Measurements from ENCODE around the gene TNFRSF12A.

The TNFRSF12A gene

DNA sequence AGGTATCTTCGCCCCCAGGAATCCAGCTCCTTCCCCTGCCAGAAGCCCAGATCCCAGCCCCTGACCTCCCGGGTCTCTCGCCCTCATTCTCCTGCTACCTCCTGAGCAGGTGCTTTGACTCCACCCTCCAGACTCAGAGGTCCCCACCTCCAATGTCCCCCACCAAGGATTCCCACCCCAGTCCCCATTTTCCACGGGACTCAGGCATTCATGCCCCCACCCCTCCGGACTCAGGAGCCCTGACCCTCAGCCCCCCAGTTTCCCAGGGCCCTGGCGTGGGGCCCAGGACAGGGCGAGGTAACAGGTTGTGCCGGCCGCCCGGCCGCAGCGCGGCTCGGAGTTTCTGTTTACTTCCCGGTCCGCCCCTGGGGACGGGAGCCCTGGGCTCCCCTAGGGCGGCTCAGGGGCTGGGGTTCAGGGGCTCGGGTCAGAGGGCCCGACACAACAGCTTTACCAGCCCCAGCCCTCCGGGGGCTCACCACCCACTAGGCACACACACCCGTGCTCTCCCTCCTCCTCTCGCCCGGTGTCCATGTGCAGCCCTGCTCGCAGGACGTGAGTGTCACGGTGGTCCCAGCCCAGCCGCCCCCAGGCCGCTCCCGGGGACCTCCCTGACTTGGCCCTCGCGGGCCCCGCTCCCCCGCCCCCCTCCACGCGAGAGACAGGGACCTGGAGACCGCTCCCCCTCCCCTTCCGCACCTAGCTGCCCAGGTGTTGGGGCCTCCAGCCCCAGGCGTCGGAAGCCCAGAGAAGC lies 16.0 kb downstream of the TNFRSF12A start:
- Histone ChIP-seq H3K4me3 (ENCODE audit: insufficient read depth, low read depth, low read length) (no peak overlapping the region), H3K27ac (ENCODE audit: insufficient read depth, low read depth, low read length, poor library complexity, severe bottlenecking) (no peak overlapping the region), H3K4me1 (ENCODE audit: control insufficient read depth, insufficient read depth, low read length) (no peaks in the 10 kb centered on the region), H3K9me3 (ENCODE audit: control insufficient read depth, low read length) (no peaks in the 10 kb centered on the region), H3K36me3 (ENCODE audit: control insufficient read depth, insufficient read depth, low read length) (no peaks in the 10 kb centered on the region), H3K27me3 (ENCODE audit: control insufficient read depth, insufficient read depth, low read length, poor library complexity, severe bottlenecking) (peaks cover 74% of the 10 kb centered on the region)
- WGBS, 2 experiments: 9 to 10% methylated on average over 40 of the region's 40 CpGs

DNA sequence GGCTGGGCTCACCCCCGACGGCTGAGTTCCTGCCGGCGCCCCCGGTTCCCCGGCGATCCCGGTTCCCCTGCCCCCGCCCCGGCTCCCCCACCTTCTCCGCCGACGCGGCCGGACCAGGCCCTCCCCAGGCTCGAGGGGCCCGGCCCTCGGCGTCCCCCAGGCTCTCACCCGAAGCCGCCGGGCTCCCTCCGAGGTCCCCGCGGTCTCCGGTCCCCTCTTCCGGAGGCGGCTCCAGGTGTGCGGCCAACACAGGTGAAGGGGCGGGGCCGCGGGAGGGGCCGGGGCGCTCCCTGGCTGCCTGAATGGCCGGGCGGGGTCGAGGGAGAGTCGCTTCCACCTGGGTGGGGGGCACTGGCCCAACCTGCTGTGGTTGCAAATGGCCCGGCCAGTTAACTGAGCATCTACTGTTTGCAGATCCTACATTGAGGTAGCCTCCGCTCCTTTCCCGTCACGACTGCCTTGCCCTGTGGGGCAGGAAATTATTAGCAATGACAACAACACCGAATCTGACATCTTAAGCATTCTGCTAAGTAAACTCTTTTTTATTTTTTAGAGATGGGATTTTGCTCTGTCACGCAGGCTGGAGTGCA lies 16.7 kb downstream of the TNFRSF12A start, which contains the start of gene BICDL2:
TSS of gene BICDL2 (minus strand) at position 219 of the 590 bp plus-strand sequence. CDS start 1,448 bp downstream, outside the sequence.
- H3K9me3 ChIP-seq (ENCODE audit: control insufficient read depth, low read length): no peaks in the 10 kb centered on the region
- H3K27ac ChIP-seq (ENCODE audit: insufficient read depth, low read depth, low read length, poor library complexity, severe bottlenecking): no peak within 1 kb of the TSS
- H3K4me1 ChIP-seq (ENCODE audit: control insufficient read depth, insufficient read depth, low read length): no peaks in the 10 kb centered on the region
- WGBS, 2 experiments: 10% methylated on average over 44 of the region's 44 CpGs
- H3K36me3 ChIP-seq (ENCODE audit: control insufficient read depth, insufficient read depth, low read length): no peaks in the 10 kb centered on the region
- H3K4me3 ChIP-seq (ENCODE audit: insufficient read depth, low read depth, low read length): no peak within 1 kb of the TSS
- peaks cover 73% of the 10 kb centered on the region for H3K27me3 ChIP-seq (ENCODE audit: control insufficient read depth, insufficient read depth, low read length, poor library complexity, severe bottlenecking)

DNA sequence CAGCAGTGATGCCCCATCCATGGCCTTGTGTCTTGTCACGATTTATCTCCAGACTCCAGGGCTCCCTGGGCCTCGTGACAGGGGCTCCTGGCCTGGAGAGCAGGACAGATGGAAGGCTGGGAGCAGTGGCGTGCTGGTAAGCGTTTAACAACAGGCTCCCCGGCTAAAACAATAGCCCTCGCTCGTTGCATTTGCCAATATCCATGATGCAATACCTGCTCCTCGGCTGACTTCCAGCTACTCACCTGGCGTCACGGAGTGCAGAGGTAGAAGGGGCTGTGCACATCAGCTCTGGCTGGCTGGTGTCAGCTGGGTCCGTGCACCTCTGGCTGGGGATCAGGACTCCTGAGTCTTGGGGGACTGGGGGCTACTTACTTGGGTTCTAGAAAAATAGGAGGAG lies 18.1 kb downstream of the TNFRSF12A start:
- no peaks in the 10 kb centered on the region for H3K9me3 ChIP-seq (ENCODE audit: control insufficient read depth, low read length)
- no peaks in the 10 kb centered on the region for H3K4me1 ChIP-seq (ENCODE audit: control insufficient read depth, insufficient read depth, low read length)
- H3K27me3 ChIP-seq (ENCODE audit: control insufficient read depth, insufficient read depth, low read length, poor library complexity, severe bottlenecking): peaks cover 66% of the 10 kb centered on the region
- H3K27ac ChIP-seq (ENCODE audit: insufficient read depth, low read depth, low read length, poor library complexity, severe bottlenecking): no peak overlapping the region
- H3K36me3 ChIP-seq (ENCODE audit: control insufficient read depth, insufficient read depth, low read length): no peaks in the 10 kb centered on the region
- WGBS, 2 experiments: 65 to 69% methylated on average over 11 of the region's 11 CpGs
- H3K4me3 ChIP-seq (ENCODE audit: insufficient read depth, low read depth, low read length): no peak overlapping the region

DNA sequence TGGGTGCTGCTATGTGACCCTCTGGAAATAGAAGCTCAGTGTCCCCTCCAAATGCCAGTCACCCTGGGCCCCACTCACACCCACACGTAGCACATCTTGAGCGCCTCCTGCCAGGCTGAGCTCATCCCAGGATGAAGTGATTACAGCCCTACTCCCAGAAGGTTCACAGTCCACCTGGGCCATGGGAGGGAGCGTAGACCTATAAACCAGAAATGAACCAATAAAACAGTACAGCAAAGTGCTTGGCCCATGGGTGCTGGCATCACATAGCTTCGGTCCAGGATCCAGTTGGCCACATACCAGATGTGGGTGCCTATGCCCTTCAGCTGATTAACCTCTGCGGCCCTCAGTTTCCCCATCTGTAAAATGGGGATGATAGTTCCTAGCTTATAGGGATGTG lies 18.7 kb downstream of the TNFRSF12A start:
- H3K4me3 ChIP-seq (ENCODE audit: insufficient read depth, low read depth, low read length): no peak overlapping the region
- H3K27ac ChIP-seq (ENCODE audit: insufficient read depth, low read depth, low read length, poor library complexity, severe bottlenecking): no peak overlapping the region
- 88 to 90% methylated on average over 5 of the region's 5 CpGs for WGBS, 2 experiments
- H3K4me1 ChIP-seq (ENCODE audit: control insufficient read depth, insufficient read depth, low read length): no peaks in the 10 kb centered on the region
- H3K9me3 ChIP-seq (ENCODE audit: control insufficient read depth, low read length): no peaks in the 10 kb centered on the region
- H3K36me3 ChIP-seq (ENCODE audit: control insufficient read depth, insufficient read depth, low read length): no peaks in the 10 kb centered on the region
- peaks cover 68% of the 10 kb centered on the region for H3K27me3 ChIP-seq (ENCODE audit: control insufficient read depth, insufficient read depth, low read length, poor library complexity, severe bottlenecking)

DNA sequence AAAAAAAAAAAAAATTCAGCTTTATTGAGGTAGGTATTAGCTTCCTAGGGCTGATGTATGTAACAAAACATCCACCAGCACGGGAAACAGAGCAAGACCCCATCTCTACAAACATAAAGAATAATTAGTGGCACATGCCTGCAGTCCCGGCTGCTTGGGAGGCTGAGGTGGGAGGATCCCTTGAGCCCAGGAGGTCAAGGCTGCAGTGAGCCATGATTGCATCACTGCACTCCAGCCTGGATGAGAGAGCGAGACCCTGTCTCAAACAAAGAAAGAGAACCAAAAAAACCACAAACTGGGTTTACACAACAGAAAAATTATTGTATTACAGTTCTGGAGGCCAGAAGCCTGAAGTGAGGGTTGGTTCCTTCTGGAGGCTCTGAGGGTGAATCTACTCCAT lies 22.2 kb downstream of the TNFRSF12A start:
- Histone ChIP-seq H3K4me1 (ENCODE audit: control insufficient read depth, insufficient read depth, low read length) (no peaks in the 10 kb centered on the region), H3K27ac (ENCODE audit: insufficient read depth, low read depth, low read length, poor library complexity, severe bottlenecking) (no peak overlapping the region), H3K4me3 (ENCODE audit: insufficient read depth, low read depth, low read length) (no peak overlapping the region), H3K36me3 (ENCODE audit: control insufficient read depth, insufficient read depth, low read length) (no peaks in the 10 kb centered on the region), H3K9me3 (ENCODE audit: control insufficient read depth, low read length) (no peaks in the 10 kb centered on the region), H3K27me3 (ENCODE audit: control insufficient read depth, insufficient read depth, low read length, poor library complexity, severe bottlenecking) (peaks cover 69% of the 10 kb centered on the region)
- 80 to 94% methylated on average over 3 of the region's 3 CpGs for WGBS, 2 experiments

DNA sequence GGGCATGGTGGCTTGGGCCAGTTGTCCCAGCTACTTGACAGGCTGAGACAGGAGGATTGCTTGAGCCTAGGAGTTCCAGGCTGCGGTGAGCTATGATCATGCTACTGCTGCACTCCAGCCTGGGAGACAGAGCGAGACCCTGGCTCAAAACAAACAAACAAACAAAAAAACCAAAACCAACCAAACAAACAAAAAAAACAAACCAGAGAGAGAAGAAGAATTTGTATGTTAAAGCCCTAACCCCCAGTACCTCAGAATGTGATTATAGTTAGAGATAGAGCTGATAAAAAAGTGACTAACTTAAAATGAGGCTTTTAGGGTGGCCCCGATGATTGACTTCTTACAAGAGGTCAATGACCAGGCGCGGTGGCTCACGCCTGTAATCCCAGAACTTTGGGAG lies 24.5 kb downstream of the TNFRSF12A start:
- peaks cover 64% of the 10 kb centered on the region for H3K27me3 ChIP-seq (ENCODE audit: control insufficient read depth, insufficient read depth, low read length, poor library complexity, severe bottlenecking)
- H3K27ac ChIP-seq (ENCODE audit: insufficient read depth, low read depth, low read length, poor library complexity, severe bottlenecking): no peak overlapping the region
- H3K4me1 ChIP-seq (ENCODE audit: control insufficient read depth, insufficient read depth, low read length): no peaks in the 10 kb centered on the region
- H3K4me3 ChIP-seq (ENCODE audit: insufficient read depth, low read depth, low read length): no peak overlapping the region
- H3K36me3 ChIP-seq (ENCODE audit: control insufficient read depth, insufficient read depth, low read length): no peaks in the 10 kb centered on the region
- no peaks in the 10 kb centered on the region for H3K9me3 ChIP-seq (ENCODE audit: control insufficient read depth, low read length)
- WGBS, 2 experiments: 90 to 93% methylated on average over 5 to 6 of the region's 6 CpGs

DNA sequence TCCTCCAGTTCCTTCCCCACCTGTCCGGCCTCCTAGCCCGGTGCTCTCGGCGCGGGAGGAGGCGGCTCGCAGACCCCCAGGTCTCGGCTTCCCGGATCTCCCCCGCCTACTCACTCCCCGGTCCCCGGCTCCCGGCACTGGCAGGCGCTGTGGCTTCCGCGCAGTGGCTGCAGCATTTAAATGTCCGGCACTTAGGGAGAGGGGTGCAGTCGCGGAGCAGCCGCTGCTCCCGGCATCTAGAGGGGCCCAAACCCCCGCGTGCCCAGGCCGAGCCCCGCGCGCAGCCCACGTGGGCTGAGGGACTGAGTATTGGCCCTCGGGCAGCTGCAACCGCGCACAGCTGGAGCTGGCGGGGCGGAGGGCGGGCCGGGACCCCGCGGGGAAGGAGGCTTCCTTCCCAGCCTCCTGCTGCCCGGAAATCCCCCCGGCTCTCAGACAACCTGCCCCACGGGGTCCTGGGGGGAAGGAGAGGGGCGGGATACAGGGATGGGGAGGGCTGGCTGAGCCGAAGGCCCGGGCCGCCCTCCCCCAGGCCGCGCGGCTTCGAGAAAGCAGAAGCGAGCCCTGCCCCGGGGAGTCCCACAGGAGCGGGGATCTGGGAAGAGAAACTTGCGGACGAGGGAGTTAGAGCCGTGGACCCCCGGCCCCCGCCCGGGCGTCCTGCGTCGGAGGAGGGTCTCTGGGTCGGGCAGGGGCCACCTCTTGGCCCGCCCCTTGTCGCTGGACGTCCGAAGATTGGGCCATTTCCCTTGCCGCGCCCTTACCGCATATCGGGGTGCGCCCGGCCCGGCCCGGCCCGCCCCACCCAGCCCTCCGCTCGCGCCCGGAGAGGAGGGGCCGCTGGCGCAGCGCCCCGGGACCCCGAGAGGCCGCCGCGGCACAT lies 25.8 kb downstream of the TNFRSF12A start, which contains the start of gene MMP25:
TSS of gene MMP25 (plus strand) at position 804 of the 883 bp plus-strand sequence. CDS start 357 bp downstream, outside the sequence.
- H3K27ac ChIP-seq (ENCODE audit: insufficient read depth, low read depth, low read length, poor library complexity, severe bottlenecking): no peak within 1 kb of the TSS

DNA sequence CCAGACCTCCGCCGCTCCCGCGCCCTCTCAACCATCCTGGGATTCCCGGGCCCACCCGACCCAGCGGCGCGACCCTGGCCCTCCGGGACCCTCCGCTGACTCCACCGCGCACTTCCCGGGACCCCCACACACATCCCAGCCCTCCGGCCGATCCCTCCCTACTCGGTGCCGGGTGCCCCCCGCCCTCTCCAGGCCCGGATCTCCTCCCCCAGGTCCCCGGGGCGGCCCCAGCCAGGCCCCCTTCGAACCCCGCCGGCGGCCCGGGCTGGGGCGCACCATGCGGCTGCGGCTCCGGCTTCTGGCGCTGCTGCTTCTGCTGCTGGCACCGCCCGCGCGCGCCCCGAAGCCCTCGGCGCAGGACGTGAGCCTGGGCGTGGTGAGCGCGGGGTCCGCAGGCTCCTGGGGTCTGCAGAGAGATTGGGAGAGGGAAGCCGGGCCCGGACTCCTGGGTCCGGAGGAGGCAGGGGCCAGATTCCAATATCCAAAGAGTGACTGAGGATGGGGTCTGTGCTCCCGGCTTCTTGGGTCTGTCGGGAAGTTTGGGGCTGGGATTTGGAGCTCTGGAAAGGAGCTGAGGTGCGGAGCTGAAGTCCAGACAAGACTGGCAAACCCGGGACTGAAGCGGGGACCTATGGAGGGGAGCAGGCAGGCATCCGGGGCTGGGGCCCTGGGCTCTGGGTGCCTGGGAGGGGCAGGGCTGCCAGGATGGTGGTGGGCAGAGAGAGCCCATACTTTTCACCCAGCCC lies 26.6 kb downstream of the TNFRSF12A start:
- 1 to 2% methylated on average over 54 of the region's 54 CpGs for WGBS, 2 experiments
- H3K27me3 ChIP-seq (ENCODE audit: control insufficient read depth, insufficient read depth, low read length, poor library complexity, severe bottlenecking): peaks cover 63% of the 10 kb centered on the region

More for the DNA sequence above, 25.8 kb downstream of the TNFRSF12A start, which contains the start of gene MMP25:
- H3K4me3 ChIP-seq (ENCODE audit: insufficient read depth, low read depth, low read length): peak within 1 kb of the TSS; percentile 56
- H3K9me3 ChIP-seq (ENCODE audit: control insufficient read depth, low read length): no peaks in the 10 kb centered on the region
- H3K27me3 ChIP-seq (ENCODE audit: control insufficient read depth, insufficient read depth, low read length, poor library complexity, severe bottlenecking): peaks cover 63% of the 10 kb centered on the region
- WGBS, 2 experiments: 0% methylated on average over 86 of the region's 86 CpGs
- no peaks in the 10 kb centered on the region for H3K4me1 ChIP-seq (ENCODE audit: control insufficient read depth, insufficient read depth, low read length)
- H3K36me3 ChIP-seq (ENCODE audit: control insufficient read depth, insufficient read depth, low read length): no peaks in the 10 kb centered on the region

DNA sequence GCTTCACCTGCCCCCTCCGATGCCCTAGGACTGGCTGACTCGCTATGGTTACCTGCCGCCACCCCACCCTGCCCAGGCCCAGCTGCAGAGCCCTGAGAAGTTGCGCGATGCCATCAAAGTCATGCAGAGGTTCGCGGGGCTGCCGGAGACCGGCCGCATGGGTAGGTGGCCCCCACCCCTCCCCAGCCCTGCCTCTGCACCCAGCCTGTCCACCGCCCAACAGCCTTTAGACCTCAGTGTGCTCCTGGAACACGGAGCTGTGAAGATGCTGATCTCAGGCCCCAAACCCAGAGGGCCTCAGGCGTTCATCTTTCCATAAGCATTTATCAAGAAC lies 27.2 kb downstream of the TNFRSF12A start:
- no peaks in the 10 kb centered on the region for H3K9me3 ChIP-seq (ENCODE audit: control insufficient read depth, low read length)
- H3K27ac ChIP-seq (ENCODE audit: insufficient read depth, low read depth, low read length, poor library complexity, severe bottlenecking): no peak overlapping the region
- no peak overlapping the region for H3K4me3 ChIP-seq (ENCODE audit: insufficient read depth, low read depth, low read length)
- no peaks in the 10 kb centered on the region for H3K36me3 ChIP-seq (ENCODE audit: control insufficient read depth, insufficient read depth, low read length)
- 31 to 33% methylated on average over 13 of the region's 13 CpGs for WGBS, 2 experiments
- no peaks in the 10 kb centered on the region for H3K4me1 ChIP-seq (ENCODE audit: control insufficient read depth, insufficient read depth, low read length)
- peaks cover 63% of the 10 kb centered on the region for H3K27me3 ChIP-seq (ENCODE audit: control insufficient read depth, insufficient read depth, low read length, poor library complexity, severe bottlenecking)

More for the DNA sequence above, 26.6 kb downstream of the TNFRSF12A start:
- Histone ChIP-seq H3K9me3 (ENCODE audit: control insufficient read depth, low read length) (no peaks in the 10 kb centered on the region), H3K36me3 (ENCODE audit: control insufficient read depth, insufficient read depth, low read length) (no peaks in the 10 kb centered on the region), H3K4me3 (ENCODE audit: insufficient read depth, low read depth, low read length) (peak overlapping the region; percentile 56), H3K4me1 (ENCODE audit: control insufficient read depth, insufficient read depth, low read length) (no peaks in the 10 kb centered on the region), H3K27ac (ENCODE audit: insufficient read depth, low read depth, low read length, poor library complexity, severe bottlenecking) (no peak overlapping the region)

Measured in ectodermal cell (in vitro differentiated cells).